Stimulated activated naive CD4-positive, alpha-beta T cell treated with Interleukin-2 at 50 U/mL for 16 hours (primary cell): ENCODE measurements around the gene ALLC.
"Not testable (repeated sequence)": the region's sequence is repeated elsewhere in the genome, so short reads cannot be mapped to it uniquely, and the experiment has no call there.

ENCODE experiments used
- DNase-seq: peaks from one replicate; lab custom pipeline; 2025; lab: John Stamatoyannopoulos, UW

ALLC gene

DNA sequence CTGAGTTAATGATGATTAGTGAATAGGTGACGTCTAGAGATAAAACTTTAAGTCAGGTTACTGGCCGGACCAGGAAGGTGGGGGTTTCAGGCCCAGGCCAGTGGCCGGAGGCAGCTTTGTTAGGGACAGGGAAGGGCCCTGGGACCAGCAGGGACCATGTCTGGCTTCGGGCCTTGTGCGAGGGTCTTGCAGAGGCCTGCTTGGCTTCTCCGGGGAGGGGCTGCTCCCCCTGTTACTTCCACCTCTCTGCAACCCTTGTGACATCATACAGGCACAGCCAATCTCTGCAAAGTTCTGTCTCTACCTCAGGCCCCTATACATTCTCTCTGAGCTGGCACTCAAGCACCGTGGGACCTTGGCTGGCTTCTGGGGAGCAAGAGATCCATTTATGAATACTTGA is at the start of gene ALLC:
TSS of gene ALLC (plus strand) at position 320 of the 400 bp plus-strand sequence. CDS start 12,958 bp downstream, outside the sequence.
- no peak for DNase-seq

GRCh38 chr2:3608373-3609278 is 49.4 kb upstream of the ALLC start:
- DNase-seq = no peak

DNA sequence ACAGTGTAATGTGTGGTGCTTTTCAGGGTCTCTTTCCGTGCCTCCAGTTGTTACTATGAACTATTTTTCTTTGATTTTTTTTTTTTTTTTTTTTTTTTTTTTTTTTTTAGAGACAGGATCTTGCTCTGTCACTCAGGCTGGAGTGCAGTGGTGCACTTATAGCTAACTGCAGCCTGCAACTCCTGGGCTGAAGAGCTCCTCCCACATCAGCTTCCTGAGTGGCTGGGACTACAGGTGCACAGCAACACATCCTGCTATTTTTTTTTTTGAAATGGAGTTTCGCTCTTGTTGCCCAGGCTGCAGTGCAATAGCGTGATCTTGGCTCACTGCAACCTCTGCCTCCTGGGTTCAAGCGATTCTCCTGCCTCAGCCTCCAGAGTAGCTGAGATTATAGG is 48.7 kb upstream of the ALLC start:
- not testable (repeated sequence) for DNase-seq

DNA sequence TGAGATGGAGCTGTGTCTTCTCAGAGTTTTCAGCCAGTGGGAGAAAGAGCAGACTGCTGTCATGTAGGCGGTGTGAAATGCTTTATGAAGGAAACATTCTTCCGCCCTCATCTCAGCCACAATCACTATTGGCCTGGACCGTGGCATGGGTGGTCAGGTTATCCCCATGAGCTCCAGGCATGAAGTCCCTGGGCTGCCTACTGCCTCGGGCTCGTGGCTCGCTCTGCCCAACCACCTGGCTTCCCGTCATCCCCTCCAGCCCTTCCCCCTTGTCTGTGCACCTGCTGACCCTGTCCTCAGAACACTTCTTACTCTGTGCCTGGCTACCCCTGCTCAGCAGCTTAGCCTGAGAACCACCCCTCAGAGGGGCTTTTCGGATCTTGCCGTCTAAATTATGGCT is 47.6 kb upstream of the ALLC start:
- DNase-seq = no peak

DNA sequence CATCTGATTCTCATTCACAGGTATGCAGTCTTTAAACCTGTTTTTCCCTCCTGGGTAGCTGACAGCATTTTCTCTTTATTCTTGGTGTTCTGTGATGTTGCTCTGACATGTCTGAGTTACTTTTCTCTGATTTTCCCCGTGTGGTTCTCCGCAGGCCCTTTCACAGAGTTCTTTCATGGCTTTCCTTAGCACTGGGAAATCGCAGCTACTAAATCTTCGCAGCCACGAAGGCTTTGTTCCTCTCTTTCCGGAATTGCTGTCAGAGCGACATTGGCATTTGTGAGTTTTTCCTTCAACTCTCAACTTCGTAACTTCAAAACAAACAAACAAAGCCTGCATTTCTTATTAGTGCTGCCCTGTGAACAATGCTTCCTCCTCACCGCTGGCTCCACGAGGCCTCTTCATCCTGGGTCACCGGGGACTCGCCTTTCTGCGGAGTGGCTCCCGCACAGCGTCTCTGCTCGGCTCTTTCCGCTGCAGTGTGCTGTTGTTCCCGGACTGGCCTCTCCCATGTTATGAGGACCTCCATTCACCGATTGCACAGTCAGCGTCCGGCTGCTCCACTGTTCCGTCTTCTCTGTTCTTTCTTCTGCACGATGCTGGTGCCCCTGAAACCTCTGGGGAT is 47.0 kb upstream of the ALLC start:
- DNase-seq = no peak

DNA sequence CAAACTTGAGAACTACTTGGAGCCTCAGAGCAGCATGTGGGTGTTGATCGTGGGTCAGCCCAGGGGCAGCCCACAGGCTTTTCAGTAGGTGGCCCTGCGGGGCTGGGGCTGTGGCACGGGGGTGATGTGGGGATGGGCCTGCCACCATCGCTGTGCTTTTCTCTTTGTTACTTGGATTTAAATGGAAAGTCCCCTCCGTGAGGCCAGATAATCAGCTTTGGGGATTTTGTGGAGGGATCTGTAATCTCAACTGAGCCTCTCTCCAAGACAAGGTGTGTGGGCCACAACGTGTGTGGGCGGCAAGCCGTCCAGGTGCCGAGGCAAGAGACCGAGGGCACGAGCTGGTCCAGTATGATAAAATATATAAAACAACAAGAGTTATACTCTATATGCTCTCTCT is 46.4 kb upstream of the ALLC start:
- no peak for DNase-seq

- DNase-seq = no peak
Observed at GRCh38 chr2:3612639-3613523, 45.1 kb upstream of the ALLC start.

- no peak for DNase-seq
Observed at GRCh38 chr2:3613524-3613905, 44.5 kb upstream of the ALLC start.

DNA sequence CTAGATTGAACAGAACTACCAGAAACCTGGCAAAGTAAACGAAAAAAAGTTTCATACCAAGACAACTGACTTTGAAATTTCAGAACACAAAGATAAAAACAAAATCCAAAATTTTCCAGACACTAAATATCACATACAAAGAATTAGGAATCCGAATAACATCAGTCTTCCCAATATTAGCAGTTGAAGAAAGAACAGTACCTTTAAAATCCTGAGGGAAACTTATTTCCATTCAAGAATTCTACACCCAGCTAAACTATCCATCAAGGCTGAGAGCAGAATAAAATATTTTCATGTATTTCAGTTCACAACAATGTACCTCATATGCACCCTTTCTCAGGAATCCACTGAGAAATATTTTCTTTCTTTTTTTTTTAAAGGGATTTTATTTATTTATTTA is 43.3 kb upstream of the ALLC start:
- DNase-seq = not testable (repeated sequence)

- not testable (repeated sequence) for DNase-seq
Observed at GRCh38 chr2:3615541-3616200, 42.3 kb upstream of the ALLC start.

GRCh38 chr2:3616435-3617197 is 41.4 kb upstream of the ALLC start:
- not testable (repeated sequence) for DNase-seq

DNA sequence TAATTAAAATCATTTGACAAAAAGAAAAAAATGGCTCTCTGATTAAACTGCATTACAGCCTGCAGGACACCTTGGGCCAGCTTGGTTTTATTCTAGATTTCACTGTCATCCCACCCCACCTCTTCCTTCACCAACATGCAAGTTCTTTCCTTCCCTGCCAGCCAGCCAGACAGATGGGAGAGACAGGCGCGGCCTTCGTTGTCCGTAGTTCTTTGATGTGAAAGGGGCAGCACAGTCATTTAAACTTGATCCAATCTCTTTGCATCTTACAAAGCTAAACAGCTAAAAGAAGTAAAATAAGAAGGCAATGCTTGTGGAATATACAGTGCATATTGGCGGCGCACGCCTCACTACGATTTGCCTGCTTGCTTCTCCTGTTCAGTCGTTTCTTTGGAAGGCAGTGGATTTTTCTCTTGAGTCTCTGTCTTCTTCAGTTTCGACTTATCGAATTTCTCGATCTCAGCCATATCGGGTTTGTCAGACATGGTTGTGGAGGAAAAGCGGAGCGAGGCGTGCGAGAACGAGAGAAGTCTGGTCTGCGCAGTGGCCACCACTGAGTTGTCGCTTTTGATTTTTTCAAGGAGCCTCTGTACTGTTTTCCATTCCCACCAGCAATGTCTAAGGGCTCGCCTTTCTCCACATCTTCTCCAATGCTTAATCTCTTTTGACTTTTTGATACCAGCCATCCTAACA is 40.7 kb upstream of the ALLC start:
- DNase-seq = no peak

- no peak for DNase-seq
Observed at GRCh38 chr2:3618367-3618766, 39.6 kb upstream of the ALLC start.

GRCh38 chr2:3619033-3619432 is 39.0 kb upstream of the ALLC start:
- no peak for DNase-seq

GRCh38 chr2:3619661-3620060 is 38.3 kb upstream of the ALLC start:
- not testable (repeated sequence) for DNase-seq

GRCh38 chr2:3620834-3621233 is 37.2 kb upstream of the ALLC start:
- no peak for DNase-seq

GRCh38 chr2:3622967-3623366 is 35.0 kb upstream of the ALLC start:
- DNase-seq = no peak

DNA sequence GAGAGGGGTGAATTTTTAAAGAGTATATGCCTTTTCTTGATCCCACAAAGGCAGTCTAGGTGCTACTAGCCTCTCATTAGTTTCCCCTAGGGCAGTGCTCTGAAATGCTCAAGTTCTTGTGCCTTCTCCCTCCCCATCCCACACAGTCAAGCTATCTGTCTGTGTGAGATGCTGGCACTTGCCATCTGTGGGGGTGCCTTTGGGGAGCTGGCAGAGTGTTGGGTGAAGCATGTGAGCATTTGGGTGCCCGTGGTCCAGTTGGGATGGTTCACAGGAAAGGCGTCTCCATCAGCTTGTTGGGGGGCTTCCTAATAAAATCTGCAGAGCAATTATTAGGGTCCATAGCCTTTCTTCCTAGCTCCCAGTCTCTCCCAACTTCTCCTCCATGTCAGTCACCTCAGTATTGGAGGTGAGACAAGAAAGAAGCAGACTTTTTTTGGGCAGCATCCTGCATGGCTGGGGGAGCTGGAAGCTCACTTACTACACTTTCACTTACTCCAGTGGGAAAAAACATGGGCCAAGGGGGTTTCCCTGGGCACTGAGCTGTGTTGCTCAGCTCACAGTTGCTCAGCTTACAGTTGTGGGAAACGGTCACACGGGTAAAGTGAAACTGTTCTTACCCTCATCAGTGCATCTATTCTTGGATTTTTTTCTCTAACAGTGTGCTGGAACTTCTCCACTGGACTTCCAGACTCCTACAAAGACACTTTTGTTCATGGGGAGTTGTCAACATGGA is 33.8 kb upstream of the ALLC start:
- no peak for DNase-seq

DNA sequence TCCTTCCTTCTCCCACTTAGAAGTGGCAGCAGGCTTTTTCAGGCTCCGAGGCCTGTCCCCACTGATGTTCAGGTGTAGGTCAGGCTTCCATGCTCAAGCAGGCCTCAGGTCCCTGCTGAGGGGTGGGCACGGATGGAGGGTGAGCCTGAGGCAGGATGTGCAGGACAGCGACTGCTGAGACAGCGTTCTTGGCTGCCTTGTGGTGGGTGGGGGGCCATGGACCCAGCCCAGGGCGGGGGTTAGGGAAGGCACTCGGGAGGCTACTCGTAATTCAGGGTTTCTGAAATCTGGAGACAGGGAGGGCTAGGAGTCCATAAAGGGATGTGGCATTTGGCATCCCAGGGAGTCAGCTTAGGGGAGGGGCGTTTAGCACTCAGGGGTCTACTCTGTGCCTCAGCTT is 32.8 kb upstream of the ALLC start:
- no peak for DNase-seq
